HG03520 (cell line): ENCODE data around the gene FIG4.
"Not testable (repeated sequence)": the region's sequence is repeated elsewhere in the genome, so short reads cannot be mapped to it uniquely, and the experiment has no call there.

Experiments used
- ATAC-seq: cut with Tn5 transposase; IDR thresholded peaks from one replicate; pipeline ENCODE4 v1.9.1; 2021; ENCODE audit warnings: mild to moderate bottlenecking, moderate library complexity; ENCODE audit not compliant: unreplicated experiment

The FIG4 gene

DNA sequence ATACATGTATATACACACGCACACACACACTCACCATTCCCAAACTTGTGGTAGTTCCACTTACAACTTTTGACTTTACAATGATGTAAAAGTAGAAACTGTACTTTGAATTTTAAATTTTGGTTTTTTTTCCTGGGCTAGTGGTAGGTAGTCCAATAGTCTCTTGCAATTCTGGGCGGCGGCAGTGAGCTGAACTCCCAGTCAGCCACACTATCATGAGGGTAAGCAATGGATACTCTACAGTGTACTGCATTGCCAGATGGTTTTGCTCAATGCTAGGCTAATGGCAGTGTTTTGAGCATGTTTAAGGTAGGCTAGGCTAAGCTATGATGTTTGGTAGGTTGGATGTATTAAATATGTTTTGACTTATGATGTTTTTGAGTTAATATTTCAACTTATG, 150.8 kb downstream of the FIG4 start:
- no peak for ATAC-seq

DNA sequence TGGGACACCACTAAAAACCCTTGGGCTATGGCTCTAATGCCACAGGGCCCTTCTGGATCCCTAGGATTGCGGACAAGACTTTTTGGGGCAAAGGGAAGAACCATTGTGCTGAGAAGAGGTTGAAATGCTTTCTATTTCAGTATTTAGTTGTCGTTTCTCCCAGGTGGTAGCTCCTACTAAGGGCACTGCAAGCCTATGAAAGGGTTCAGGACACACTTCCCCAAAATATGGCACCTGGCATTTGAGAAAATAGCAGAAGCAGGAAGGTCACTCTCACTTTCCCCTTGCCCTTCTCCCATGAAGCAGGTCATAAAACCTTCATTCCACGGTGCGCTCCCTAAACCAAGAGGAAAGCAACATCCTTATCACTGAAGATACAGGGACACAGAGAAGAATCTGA, 161.6 kb downstream of the FIG4 start:
- no peak for ATAC-seq

DNA sequence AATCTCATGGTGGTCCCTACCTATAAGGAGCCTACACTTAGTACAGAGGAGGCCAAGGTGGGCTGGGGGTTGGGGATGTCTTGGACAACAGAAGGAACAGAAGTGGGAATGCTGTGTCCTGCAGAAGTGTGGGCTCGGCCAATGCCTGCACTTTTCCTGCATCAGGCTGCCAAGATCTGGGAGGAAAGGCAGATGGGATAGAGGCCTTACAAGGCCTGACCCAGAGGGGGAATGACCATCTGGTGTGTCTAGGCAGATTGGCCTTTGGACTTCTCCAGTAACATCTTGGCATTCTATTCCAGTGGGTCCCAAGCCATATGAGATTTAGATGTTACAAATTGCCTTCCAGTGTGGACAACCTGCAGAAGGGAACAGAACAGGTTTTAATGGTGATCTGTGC, 162.3 kb downstream of the FIG4 start:
- no peak for ATAC-seq

DNA sequence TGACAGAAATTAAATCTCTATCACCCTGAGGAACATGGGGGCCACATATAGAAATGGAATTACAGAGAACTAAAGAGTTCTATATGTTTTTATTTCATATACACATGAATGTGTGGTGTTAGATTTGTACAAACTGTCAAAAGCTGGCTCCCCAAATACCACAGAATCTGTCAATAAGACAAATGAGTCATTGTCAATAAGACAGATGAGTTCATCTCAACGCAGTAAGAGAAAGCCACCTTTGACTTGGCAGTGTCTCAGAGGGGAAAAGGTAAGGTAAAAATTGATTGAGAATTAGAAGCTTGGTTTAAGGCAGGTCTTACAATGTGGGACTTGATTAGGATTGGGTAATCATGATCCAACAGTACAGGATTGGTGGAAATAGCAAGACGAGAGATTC, 162.9 kb downstream of the FIG4 start:
- no peak for ATAC-seq

DNA sequence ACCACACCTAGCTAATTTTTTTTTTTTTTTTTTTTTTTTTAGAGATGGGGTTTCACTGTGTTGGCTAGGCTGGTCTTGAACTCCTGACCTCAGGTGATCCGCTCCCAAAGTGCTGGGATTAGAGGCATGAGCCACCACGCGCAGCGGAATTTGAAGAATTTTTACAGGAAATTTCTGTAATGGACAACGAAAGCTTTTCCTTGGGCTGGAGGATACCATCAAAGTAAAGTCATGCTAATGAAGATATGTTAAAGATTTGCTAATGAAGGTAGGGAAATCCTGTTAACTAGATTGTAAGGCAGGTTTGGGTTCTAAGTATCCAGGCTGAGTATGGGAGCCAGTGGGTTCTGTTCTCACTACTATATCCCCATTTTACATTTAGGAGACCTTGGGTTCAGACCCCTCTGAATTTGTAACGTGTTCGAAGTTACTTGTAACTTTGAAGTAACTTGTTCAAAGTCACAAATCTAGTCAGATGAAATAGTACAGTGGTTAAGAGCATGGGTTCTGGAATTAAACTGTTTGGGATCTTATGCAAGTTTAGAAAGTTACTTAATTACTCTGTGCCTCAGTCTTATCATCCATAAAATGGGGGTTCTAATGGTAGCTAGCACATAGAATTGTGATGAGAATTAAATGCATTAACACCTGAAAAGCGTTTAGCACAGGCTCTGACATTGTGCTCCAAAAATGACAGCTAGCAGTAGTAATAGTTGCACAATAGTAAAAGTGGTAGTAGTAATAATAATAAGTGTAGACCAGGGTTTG, 163.6 kb downstream of the FIG4 start:
- no peak for ATAC-seq

DNA sequence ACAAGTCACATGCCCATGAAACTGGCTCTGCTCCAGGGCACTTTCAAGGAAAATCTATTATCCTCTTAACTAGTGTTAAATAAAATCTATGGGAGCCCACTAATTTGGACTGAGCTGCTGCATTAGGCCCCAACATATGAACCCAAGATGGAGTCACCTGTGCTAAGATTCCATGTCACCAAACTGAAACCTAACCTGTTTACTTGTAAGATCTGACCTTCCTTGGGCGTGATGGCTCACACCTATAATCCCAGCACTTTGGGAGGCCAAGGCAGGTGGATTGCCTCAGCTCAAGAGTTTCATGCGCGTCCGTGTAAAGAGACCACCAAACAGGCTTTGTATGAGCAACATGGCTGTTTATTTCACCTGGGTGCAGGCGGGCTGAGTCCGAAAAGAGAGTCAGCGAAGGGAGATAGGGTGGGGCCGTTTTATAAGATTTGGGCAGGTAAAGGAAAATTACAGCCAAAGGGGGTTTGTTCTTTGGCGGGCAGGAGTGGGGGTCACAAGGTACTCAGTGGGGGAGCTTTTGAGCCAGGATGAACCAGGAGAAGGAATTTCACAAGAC, 164.5 kb downstream of the FIG4 start:
- ATAC-seq = not testable (repeated sequence)

DNA sequence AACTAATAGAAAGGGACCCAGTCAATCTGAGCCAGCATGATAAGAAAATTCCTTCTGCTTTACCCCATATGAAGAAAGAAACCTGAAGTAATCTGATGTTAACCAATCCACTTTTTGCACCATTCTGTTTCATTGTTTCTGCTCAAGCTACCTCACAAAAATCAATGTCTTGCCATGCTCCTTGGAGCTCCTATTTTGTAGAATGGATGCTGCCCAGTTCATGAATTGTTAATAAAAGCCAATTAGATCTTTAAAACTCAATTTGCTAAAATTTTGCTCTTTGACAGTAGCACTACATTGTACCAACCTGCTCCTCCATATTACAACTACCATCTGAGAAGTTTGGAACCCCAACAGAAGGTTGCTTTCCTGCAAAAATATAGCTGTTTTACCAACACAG, 170.8 kb downstream of the FIG4 start:
- ATAC-seq = no peak

DNA sequence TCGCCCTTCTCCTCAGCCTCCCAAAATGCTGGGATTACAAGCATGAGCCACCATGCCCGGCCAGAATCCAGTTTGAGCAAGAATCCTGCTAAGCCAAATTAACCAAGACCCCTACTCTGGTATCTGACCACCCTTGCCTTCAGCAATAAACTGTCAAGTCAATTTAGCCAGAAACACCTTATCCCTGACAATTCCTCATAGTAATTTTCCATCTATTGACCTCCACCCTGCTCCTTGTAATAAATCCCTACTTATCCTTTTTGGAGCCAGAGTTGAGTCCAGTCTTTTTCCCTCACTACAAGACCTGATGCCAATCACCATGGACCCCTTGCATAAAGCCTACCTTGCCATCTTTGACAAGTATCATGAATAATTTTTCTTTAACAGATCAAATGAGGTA, 173.0 kb downstream of the FIG4 start:
- no peak for ATAC-seq

DNA sequence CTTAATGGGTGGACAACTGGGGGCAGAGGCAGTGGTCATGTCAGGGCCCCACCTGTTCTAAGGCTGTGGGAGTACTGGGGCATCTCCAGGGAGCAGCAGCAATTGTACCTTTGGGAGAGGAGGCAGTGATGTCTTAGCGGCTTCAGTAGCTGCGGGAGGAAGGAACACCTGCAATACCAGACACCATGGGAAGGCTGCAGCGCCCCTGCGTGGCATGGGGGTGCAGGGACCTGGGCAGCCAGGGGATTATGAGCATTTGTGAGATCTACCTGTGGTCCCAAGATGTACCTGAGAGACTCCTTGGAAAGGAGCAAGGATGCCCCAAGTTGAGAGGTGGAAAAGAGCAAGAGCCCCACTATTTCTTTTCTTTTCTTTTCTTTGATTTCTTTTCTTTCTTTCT, 174.9 kb downstream of the FIG4 start:
- no peak for ATAC-seq

DNA sequence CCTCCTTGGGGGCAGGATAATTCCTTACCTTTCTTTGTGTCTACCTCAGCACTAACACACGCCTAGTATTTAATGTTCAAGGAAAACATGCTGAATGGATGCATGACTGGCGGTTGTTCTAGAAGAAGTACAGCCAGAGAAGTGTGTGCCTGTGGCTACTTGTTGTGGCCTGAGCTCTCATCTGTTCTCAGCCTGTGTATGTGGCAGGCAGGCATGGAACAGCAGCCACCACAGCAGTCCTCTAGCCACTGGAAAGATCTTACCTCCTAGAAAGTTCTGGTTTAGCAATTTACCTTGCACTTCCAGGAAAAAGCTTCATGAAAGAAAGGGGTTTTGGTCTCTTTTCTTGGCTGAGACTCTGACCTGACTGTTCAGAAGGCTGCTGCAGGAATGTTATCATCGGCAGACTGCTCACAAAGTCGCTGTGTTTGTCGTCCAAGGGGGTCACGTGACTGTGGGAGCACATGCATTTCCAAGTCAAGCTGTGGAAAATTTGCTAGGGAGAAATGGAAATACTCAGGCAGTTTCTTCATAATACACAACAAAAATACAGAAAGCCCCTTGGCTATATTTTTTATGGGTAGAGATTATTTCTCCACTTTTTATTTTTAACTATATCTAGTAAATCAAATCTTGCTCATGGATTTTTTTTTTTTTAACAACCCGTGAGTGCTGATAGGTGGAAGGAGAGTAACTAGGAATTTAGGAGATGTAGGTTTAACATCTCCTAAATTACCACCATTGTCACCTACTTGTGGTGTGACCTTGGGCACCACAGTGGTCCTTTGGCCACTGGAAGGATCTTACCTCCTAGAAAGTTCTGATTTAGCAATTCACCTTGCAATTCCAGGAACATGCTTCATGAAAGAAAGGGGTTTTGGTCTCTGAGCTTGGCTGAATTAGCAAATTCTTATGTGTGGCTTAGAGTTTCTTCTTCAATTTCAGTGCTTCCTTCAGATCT, 176.2 kb downstream of the FIG4 start:
- no peak for ATAC-seq

DNA sequence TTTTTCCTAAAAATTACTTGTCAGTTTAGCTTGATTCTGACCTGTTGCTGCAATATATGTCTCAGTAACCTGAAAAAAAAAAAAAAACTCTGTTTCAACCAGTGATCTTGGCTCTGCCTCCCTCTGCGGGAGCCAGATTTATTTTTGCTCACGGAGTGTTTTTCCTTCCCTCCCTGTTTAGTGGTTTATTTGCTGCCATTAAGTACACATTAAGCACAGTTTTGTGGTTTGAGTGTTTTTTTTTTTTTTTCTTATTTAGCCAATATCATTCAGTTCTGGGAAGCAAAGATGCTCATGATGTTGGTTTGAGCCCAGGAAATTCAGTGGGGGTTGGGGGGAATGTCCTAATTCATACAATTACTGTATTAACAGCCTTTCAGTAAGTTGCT, 176.9 kb downstream of the FIG4 start:
- ATAC-seq = no peak

DNA sequence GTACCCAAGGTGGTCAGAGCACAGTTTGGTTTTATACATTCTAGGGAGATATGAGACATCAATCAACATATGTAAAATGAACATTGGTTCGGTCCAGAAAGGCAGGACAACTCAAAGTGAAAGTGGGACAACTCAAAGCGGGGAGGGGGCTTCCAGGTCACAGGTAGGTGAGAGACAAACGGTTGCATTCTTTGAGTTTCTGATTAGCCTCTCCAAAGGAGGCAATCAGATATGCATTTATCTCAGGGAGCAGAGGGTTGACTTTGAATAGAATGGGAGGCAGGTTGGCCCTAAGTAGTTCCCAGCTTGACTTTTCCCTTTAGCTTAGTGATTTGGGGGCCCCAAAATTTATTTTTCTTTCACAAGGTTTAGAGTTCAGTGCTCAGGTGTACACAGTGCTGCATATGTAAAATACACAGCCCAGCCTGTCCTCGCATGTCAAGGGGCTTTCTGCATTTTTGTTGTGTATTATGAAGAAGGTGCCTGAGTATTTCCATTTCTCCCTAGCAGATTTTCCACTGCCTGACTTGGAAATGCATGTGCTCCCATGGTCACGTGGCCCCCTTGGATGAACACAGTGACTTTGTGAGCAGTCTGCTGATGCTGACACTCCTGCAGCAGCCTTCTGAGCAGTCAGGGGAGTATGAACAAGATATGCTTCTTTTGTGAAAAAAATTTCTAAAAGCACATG, 178.4 kb downstream of the FIG4 start:
- ATAC-seq = not testable (repeated sequence)

DNA sequence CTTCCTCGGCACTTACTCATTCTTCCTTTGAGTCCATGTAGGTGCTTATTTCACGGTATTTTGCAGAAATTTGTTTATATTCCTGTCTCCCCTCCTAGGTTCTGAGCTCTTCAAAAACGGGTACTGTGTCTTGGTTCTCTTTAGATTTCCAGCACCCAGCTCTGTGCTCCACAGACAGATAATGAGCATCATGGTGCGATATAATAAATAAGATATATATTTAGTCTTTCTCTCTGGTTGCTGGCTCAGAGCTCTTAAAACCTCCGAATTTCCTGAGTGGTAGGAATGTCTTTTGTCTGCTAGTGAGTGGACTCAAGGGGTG, 179.0 kb downstream of the FIG4 start:
- no peak for ATAC-seq

DNA sequence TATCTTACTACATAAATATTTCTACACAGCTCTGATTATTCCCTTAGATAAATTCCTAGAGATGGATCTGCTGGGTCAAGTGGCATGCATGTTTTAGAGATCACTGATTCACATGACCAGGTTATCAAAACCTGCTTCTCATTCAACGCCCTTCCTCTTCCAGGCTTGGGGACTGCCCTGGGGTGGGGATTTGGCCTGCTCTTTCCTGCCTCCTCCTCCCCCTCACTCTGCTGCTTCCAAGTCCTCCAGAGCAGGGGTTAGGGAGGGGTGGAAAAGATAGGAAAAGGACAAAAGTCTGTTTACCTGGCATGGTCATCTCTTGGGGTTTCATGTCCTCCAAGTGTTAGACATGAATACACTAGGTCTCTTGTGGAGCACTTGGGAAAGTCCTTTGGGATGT, 181.5 kb downstream of the FIG4 start:
- ATAC-seq = no peak

DNA sequence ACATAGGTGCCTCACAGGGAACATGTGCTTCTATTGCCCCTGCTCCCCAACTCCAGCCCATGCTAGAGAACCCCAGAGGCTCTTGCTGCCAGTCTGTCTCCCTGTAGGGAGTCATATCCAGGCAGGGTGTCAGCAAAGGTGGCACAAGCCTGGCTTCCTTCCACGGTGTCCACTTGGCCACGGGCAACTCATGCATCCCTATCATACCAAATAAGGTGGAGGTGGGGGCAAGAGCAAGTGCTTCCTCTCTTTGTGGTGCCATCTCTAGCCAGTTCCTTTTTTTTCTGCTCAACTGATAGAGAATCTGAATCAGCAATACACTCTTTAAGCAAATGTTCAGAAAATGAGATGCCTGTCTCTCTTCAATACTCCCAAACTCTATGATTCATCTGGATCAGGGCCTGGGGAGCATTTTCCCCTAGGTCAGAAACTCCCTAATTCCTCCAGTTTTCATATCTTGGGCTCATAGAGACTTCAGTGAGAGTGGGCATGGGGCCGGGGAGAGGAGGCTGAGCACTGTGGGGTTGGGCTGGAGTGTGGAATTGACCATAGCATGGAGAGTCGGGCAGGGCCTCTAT, 182.0 kb downstream of the FIG4 start:
- ATAC-seq = no peak

DNA sequence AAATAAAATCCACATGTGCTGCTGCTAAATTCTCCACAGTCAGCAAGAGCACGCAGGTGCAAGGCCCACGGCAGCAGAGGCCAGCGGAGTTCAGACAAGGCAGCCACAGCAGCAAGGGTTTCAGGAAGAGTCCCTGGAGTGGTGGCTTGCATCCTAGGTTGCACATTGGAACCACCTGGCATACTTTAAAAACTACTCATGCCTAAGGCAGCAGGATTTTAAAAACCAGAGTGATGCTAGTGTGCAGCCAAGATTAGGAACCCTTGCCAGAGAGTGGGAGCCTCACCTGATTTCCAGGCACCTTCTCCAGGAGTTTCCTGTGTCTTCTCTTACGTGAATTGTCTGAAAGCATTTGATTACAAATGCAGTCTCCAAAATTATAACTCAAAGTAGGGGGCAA, 183.0 kb downstream of the FIG4 start:
- ATAC-seq = no peak

DNA sequence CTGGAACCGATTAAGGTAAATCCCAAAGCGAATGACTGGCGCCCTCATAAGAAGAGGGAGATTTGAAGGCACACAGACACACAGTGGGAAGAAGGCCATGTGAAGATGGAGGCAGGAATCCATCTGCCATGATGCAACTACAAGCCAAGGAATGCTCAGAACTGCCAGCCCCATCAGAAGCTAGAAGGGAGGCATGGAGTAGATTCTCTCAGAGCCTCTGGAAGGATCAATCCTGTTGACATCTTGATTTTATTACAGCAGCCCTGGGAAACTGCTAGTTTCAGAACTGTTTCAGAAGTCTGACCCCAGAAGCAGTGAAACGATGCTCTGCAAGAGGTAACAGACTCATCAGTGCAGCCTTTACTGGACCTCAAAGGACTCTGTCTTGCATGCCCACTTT, 183.5 kb downstream of the FIG4 start:
- no peak for ATAC-seq
